Inflammatory macrophage treated with lipopolysaccharide for 1 hour (primary cell): ENCODE measurements around the gene SCP2.

Experiments used
- DNase-seq, 2 donors: peaks; one replicate each; pipeline ENCODE4 v3.0.0-alpha.2; 2020 to 2022

The SCP2 gene, protein sequence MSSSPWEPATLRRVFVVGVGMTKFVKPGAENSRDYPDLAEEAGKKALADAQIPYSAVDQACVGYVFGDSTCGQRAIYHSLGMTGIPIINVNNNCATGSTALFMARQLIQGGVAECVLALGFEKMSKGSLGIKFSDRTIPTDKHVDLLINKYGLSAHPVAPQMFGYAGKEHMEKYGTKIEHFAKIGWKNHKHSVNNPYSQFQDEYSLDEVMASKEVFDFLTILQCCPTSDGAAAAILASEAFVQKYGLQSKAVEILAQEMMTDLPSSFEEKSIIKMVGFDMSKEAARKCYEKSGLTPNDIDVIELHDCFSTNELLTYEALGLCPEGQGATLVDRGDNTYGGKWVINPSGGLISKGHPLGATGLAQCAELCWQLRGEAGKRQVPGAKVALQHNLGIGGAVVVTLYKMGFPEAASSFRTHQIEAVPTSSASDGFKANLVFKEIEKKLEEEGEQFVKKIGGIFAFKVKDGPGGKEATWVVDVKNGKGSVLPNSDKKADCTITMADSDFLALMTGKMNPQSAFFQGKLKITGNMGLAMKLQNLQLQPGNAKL

DNA sequence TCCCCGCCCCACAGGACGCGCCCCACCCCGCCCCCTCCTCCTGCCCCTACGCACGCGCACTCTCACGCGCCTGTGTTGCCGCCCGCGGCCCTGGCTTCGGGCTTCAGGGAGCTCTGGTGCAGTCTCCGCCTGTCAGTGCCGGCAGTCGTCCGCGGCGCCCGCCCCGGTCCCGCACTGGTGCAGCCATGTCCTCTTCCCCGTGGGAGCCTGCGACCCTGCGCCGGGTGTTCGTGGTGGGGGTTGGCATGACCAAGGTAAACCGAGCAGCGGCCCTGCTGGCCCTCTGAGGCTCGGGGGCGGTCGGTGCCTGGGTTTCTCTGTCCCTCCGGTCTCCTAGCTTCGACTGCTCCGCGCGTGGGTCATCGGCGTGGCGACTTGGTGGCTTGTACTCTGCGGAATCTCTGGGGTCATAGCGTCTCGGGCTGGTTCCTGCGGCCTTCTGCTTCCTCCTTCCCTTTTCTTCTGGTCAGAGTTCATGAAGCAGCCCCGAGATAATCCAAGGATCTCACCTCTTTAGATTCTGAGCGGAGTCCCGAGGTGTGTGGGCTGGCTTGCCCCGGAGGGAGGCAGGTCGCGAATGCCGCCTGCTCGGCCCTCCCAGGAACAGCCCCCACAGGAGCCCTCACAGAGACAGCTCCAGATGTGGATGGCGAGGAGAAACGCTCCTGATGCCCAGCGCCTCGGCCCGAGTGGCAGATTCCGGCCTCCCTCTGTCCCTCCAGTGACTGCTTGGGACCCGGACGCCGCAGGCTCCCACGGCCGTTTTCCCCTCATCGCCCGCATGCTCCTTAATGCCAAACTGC is at the start of gene SCP2:
Gene SCP2 (plus strand): TSS at position 65 of the 803 bp plus-strand sequence. CDS start 121 bp downstream, at position 186.
- DNase-seq: peak; percentile 29 to 72

DNA sequence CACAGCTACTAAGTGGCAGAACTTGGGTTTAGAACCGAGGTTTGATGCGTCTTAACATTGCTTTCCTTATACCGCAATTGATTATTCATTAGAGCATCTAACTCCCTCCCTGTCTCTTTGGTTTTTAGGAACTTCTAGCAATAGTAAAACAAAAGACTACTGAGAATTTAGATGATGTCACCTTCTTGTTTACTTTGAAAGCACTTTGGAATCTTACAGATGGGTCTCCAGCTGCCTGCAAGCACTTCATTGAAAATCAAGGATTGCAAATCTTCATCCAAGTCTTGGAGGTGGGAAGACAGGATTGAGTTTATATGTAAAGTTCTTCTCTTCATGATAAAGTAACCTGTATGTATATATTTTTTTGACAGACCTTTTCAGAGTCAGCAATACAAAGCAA is 49.5 kb upstream of the SCP2 start:
- no peak for DNase-seq

DNA sequence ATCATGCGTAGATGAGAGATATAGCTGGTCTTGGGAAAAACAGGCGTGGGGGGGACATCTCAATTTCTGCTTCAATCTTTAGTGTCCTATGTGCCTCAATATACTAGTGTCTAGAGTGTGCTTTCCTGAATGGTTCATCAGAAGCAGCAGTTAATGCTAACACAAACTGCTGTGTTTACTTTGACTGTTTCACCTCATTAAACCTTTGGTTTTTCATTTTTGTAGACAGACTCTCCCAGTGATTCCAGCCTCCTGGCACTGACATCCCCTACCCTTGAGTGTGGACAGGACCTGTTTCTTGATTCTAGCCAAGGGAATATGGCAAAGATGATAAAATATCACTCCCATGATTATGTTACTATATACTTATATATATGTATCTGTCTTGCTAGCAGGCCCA is 46.9 kb upstream of the SCP2 start:
- DNase-seq: no peak

DNA sequence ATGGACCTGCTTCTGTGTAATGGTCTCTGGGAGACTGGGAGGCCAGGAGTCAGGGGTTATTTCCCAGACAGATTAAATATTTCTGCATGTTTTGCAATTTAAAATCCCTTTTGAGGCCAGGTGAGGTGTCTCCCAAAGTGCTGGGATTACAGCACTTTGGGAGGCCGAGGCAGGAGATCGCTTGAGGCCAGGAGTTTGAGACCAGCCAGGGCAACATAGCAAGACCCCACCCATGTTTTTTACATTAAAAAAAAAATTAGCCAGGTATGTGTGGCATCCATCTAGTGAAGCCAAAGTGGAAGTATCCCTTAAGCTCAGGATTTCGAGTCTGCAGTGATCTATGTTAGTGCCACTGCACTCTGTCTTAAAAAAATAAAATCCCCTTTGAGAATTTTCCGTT is 39.6 kb upstream of the SCP2 start:
- no peak for DNase-seq

DNA sequence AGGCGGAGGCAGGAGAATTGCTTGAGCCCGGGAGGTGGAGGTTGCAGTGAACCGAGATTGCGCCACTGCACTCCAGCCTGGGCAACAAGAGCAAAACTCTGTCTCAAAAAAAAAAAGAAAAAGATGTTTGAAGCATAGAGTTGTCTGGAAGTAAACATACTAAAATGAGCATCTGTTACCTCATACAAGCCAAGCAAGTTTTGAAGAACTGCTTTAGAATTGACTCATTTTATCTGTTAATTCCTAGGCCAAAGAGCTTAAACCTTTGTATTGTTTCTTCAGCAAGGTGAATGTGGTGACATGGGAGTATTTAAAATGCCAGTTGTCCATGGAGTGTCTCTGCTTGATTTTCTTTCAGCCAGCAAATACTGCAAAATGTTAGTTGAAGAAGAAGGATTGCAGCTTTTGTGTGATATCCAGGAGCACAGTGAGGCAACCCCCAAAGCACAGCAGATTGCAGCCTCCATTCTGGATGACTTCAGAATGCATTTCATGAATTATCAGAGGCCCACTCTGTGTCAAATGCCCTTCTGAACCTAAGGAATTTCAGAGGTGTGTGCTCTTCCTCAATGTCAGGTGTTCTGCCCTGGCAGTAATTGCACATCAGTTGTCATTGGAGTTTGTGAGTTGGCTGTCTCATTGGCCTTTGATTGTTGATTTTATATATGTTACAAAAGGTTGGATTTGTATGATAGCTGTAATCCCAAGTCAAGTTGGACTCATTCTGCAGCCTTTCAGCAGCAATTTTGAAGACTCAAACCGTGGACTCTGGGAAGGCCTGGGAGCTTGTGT is 34.5 kb upstream of the SCP2 start:
- no peak for DNase-seq

DNA sequence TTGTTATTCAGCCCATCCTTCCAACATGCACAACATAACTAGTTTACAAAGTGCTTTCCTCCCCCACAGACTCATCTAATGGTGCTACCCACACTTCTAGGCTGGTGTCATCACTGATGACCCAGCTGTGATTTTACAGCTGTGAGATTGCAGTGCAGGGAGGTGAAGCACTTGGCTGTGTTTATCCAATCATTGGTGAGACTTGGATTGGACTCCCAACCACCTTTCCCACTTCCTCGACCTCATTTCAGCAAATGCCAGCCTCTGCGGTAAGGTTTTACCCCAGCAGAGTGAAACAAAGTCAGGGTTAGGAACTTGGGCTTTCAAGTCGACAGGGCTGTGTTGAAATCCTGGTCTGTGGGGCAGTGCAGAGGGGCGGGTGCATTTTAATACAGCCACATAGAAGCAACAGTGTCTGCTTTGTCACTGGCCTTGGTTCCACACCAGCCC is 27.6 kb upstream of the SCP2 start:
- DNase-seq: peak in 1 of 2 donors; percentile 3

DNA sequence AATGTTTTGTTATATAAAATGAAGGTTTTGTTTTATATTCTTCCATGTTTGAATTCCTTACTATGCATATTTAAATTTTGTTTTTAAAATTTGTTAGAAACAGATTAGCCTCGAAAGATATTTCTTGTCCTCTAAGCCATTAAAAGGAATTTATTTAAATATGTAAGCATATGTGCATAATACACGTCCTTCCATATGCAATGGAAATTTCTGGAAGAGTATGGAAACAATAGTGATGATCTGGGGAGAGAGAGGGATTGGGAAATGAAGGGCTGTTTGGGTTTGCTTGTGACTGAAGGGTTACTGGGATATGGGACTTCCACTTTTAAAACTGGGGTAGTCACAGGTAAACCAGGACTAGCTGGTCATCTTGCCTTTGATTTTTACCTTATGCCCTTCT is 26.7 kb upstream of the SCP2 start:
- no peak for DNase-seq

DNA sequence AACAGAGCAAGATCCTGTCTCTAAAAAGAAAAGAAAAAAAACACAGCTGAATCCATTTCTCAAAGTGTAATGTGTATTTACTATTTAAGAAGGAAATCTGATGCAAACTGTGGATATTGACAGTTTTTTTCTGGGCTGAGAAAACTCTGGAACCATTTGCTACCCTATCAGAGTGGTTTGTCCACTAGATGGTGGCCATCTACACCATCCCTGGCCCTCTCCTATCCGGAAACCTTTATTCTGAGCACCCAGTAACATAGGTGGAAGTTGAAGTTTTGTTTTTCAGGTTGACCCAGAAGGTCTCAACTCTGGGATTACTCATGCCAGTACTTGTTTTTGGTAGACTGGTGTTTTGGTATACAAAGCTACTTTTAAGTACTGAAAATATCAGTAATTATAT is 25.7 kb upstream of the SCP2 start:
- DNase-seq: no peak

DNA sequence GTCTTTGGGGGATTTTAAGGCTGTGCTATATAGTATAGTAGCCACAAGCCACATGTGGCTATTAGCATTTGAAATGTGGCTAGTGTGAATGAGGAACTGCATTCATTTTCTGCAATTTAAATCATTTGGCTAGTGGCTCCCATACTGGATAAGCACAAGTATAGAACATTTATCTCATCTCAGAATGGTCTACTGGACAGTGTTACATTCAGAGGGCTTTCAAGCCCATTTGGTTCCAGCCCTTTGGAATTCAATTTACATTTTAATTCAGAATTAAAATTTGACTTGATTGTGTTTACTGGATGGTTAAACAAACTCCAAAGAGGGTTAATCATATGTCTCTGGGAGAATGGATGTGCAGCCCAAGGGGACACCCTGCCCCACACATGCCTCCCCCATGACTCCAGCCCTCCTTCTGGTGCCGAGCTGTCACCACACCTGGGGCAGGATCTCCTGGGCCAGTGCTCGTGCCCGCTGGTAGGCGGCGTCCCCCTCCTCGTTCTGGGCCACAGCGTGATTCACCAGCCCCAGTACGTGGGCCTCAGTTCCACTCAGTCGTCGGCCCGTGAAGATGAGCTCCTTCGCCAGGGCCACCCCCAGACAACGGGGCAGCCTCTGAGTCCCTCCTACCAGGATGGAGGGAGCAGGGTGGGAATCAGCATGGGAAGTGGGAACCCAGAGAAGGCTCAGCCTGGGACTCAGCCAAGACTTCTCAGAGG is 22.7 kb upstream of the SCP2 start:
- no peak for DNase-seq

DNA sequence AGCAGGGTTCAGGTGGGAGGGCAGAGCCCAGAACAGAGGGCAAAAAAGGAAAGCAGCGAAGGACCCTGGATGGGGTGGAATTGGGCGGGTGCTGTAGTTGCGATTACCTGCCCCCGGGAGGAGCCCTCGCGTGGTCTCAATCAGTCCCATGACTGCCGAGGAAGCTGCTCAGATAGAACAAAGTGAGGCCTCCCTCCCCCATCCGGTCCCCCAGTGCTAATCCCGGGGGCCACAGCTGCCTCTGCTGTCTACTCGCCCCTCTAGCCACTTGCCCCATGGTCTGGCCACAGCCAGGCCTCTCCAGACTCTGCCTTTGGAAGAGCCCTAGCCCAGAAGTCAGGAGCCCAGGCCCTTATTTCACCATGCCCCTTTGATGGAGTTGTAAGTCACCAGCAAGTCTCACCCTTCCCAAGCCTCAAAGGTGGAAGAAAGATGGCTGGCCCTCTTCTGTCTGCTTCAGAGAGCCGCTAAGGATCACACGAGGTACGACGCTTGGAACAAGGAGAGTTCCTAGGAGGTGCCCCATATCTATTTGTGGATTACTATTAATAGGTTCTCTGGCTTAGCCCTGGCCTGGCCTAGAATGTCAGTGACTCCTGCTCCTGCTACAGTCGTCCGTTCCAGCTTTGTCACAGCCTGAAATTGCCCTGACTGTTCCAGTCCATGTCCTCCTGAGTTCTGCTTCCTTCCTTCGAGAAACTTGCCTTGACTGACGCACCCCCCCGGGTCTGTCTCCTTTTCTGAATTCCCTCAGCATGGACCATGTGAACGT is 22.0 kb upstream of the SCP2 start:
- no peak for DNase-seq

DNA sequence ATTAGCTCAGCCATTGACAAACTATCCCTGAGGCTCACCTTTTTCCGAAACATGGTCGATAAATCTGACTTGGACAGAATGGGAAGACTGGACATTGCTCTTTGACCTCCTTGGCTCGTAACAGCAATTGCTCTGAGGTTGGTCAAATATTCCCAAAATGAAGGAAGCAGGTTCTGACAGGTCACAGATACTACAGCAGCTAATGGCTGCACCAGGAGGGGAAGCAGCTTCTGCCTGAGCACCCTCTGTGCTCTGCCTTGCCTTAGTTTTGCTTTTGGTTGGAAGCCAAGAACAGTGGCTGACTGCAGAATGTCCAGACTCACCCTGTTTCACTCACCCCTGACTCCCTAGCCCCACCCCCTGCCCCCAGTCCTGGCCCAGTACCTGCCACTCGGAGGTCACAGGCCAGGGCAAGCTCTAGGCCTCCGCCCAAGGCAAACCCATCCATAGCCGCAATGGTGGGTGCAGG is 20.9 kb upstream of the SCP2 start:
- no peak for DNase-seq

DNA sequence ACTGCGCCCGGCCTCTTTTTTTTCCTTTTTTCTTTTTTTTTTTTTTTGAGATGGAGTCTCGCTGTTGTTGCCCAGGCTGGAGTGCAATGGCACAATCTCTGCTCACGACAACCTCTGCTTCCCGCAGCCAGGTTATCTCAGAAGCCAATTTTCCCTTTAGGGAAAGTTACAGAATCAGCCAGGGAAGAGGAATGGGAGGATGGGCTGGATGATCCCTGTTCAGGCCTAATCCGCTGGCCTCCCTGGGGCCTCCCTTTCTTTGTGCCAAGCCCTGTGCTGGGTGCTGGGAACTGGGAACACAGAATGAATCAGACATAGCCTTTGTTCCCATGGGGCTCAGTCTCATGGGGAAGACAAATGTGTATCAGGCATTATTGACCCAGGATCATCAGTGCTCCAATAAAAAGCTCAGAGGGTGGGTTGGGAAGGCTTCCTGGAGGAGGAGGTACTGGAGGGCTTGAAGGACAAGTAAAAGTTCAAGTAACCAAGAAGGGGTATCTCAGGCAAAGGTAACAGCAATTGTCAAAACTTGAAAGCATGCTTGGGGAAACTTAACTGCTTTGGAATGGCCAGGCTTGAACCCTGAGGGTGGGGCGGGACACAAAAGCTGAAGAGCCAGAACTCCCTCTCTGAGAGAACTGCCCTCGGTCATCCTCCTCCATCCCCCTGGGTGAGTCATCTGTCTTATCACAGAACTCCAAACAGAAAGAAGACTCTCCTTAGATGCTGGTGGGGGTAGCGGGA is 19.8 kb upstream of the SCP2 start:
- no peak for DNase-seq

DNA sequence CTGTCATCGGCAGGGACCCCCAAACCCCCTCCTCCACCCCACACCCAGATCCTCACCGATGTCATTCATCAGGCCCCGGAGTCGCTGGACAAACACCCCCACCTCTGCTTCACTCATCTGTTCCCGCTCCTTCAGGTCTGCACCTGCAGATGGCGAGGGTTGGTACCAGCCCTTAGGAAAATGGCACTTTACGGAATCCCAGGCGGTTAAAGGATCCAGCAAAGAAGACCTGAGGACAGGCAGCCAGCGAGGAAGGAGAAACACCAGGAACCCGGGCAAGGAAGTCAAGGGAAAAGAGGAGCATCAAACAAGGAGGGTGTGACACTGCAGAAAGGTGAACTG is 19.3 kb upstream of the SCP2 start:
- no peak for DNase-seq

DNA sequence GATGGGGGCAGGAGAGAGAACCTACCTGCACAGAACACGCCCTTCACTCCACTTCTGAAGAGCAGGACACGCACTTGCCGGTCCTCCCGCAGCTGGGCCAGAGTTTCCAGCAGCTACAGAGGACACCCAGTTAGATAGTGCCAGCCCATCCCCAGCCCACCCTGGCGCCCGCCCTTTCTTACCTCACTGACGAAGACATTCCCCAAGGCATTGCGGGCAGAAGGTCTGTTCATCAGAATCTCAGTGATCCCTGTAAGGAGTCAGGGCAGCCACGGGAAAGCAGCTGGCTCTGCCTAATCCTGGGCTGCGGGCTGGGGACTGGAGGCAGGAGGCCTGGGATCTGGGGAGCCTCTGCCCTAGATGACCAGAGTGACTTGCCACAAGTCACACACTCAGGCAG is 15.5 kb upstream of the SCP2 start:
- DNase-seq: no peak

DNA sequence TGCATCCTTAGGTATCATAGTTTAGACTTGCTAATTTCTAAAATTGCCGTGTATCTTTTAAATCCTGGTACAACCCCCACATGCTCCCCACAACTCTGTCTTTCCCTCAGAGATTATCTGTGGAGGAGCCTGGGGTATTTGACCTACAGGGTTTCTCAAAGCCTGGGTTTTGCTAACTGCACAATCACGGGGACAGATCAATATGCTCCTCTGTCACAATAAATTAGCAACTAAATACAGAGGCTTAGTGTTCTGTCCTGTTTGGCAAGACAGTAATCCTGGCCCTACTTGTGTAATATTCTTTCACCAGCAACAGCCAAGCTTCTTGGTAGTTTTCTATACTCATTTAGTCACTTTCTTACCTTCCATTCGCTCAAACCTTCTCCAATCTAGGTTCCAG is 14.1 kb upstream of the SCP2 start:
- DNase-seq: no peak

DNA sequence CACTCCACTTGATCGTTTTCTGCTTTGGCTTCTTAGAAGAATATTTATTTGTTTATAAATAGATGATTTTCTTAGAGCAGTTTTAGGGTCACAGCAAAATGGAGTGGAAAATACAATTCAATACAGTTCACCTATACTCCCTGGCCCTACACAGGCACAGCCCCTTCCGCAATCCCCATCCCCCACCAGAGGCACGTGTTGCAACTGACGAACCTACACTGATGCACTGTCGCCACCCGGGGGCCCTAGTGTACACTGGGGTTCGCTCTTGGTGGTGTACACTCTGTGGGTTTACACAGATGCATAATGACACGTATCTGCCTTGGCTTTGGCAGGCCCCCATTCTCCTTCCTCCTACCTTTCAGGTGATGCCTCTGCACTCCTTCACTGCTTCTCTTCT is 13.5 kb upstream of the SCP2 start:
- no peak for DNase-seq

DNA sequence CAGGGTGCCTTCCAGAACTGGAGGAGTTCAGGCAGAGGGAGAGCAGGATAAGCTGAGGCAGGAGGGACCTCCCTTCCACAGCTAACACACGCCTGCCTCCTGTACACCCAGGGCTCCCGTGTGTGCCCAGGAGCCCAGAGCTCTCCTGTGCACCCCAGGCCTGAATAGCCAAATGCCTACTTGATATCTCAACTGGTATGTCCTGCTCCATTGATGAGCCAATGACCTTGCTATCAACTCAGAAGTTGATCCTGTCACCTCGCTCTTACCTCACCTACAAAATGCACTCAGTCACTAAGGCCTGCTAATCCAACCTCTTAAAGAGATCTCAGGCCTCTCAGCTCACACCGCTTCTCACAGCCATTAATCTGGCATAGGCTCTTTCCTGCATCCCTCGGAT is 12.6 kb upstream of the SCP2 start:
- no peak for DNase-seq

DNA sequence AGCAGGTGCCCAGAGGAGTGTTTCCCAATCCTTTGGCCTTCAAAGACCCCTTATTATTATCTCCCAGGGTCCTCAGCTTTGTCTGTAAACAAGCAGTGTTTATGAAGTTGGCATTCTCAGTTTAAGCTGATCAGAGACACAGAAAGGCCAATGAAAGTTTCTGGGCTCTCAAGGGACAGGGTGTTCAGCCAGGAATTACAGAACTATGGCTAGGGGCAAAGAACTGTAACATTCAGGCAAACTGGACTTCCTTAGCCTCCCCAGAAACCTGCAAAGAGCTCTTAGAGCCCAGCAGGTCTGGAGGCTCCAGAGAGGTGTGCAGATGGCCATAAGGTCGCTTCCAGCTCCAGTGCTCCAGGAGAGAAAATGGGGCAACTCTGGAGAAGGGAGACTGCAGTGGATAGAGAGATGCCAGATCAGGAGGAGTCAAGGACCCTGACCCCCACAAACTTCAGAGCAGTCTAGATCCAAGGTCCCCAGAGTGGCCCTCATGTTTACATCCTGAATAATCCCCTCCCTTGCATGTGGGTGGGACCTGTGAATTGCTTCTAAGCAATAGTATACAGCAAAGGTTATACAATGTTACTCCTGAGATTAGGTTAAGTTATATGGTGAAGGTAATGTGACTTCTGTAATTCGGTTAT is 11.7 kb upstream of the SCP2 start:
- no peak for DNase-seq

DNA sequence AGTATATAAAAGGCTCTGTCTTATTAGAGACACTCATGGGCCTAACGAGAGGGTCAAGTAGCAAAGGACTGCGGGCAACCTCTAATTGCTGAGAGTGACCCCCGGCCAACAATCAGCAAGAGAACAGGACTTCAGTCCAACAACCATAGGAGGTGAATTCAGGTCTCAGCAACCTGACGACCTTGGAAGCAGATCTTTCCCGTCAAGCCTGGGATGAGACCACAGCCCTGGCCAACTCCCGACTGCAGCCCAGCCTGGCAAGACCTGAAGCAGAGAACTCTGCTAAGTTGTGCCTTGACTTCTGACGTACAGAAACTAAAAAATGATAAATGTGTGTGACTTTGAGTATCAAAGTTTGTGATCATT is 11.2 kb upstream of the SCP2 start:
- no peak for DNase-seq

DNA sequence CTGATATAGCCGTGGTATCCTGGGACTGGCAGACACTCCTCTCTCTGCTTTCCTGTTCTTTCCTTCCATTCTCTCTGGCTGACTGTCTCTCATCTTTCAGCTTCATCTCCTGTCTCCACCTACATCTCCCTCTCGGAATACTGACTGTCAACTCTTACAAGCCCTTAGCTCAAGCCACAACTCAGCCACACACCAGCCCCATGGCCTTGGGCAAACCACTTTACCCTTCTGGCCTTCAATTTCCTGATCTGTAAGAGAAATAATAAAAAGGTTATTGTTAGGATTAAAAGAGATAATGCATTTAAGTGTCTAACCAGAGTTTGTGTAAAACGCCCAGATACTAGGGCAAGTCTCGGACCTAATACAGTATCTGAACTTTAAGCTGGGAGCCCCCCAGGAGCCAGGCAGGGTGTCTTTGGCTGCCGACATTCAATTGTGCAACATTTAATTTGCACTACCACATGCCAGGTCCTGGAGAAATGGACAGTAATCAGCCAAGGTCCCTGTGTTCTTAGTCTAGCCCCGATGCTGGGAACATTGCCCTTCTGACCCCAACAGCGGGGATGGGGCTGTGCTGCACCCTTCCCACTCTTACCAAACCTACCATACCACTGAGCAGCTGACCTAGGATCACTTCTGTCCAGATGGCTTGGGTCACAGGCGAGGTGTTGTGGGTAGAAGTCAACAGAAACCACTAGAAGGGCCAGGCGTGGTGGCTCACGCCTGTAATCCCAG is 10.7 kb upstream of the SCP2 start:
- DNase-seq: no peak
